K562 (cell line): ENCODE results near the gene HEBP2. TPM values are rescaled to one million over a fixed set of nuclear protein-coding genes. Genes with fewer than 3 reads are reported as not detected.
A peak's percentile ranks its signal among the peaks of the same experiment; 100 is the strongest.

Experiments
- BMI1 ChIP-seq: fragments of 150-350 bp; IDR thresholded peaks from 2 replicates; pipeline ENCODE4 v1.6.1; 2014; ENCODE audit warnings: low read length
- CBX1 ChIP-seq: sonication (generic); IDR thresholded peaks from 2 replicates; pipeline ENCODE4 v1.6.1; 2016; ENCODE audit warnings: antibody characterized with exemption, low read depth, mild to moderate bottlenecking
- CTBP1 ChIP-seq: fragments of 450-650 bp; IDR thresholded peaks from 2 replicates; pipeline ENCODE4 v1.6.1; 2016; ENCODE audit warnings: borderline replicate concordance
- ELF2 ChIP-seq: fragments of 250-450 bp; sonication (Bioruptor Pico); IDR thresholded peaks from 2 replicates; pipeline ENCODE4 v1.5.0; 2021; ENCODE audit warnings: mild to moderate bottlenecking
- ERF ChIP-seq: fragments of 450-650 bp; formaldehyde crosslinking; IDR thresholded peaks from 2 replicates; pipeline ENCODE4 v1.4.0; 2020; ENCODE audit warnings: mild to moderate bottlenecking, mixed read lengths
- IFI16 ChIP-seq: fragments of 250-450 bp; sonication (Bioruptor Pico); IDR thresholded peaks from 2 replicates; pipeline ENCODE4 v2.1.2; 2022; ENCODE audit warnings: mild to moderate bottlenecking, inconsistent platforms
- LEF1 ChIP-seq: fragments of 450-650 bp; IDR thresholded peaks from 2 replicates; pipeline ENCODE4 v1.6.1; 2016; ENCODE audit warnings: mild to moderate bottlenecking
- MIER1 ChIP-seq: fragments of 450-650 bp; IDR thresholded peaks from 2 replicates; pipeline ENCODE4 v1.6.1; 2016; ENCODE audit warnings: antibody characterized with exemption, mild to moderate bottlenecking, low read depth
- NUFIP1 ChIP-seq: fragments of 450-650 bp; IDR thresholded peaks from 2 replicates; pipeline ENCODE4 v1.6.1; 2018; ENCODE audit not compliant: partially characterized antibody
- PCBP1 ChIP-seq: fragments of 200-400 bp; formaldehyde crosslinking; IDR thresholded peaks from 2 replicates; pipeline ENCODE4 v1.6.1; 2018; ENCODE audit warnings: mild to moderate bottlenecking, low read depth, low read length; ENCODE audit not compliant: poor library complexity, severe bottlenecking
- RB1 ChIP-seq: fragments of 450-650 bp; IDR thresholded peaks from 2 replicates; pipeline ENCODE4 v1.6.1; 2017; ENCODE audit warnings: low read depth, mild to moderate bottlenecking
- SETDB1 ChIP-seq: IDR thresholded peaks from one replicate; pipeline ENCODE4 v1.6.1; 2012; ENCODE audit warnings: low read length, control low read depth, inconsistent platforms
- SIRT6 ChIP-seq: IDR thresholded peaks from one replicate; pipeline ENCODE4 v1.6.1; 2012; ENCODE audit warnings: low read depth, mild to moderate bottlenecking, control low read depth, inconsistent platforms, low read length, moderate library complexity
- TAF15 ChIP-seq: fragments of 200-400 bp; formaldehyde crosslinking; IDR thresholded peaks from 2 replicates; pipeline ENCODE4 v1.6.1; 2017; ENCODE audit warnings: mild to moderate bottlenecking, low read depth, low read length, moderate library complexity
- TBP ChIP-seq: optimal IDR thresholded peaks from 2 replicates; pipeline ENCODE3; 2011; ENCODE audit warnings: low read depth, low read length, improper control_type of control experiment
- TEAD2 ChIP-seq: fragments of 450-650 bp; IDR thresholded peaks from 2 replicates; pipeline ENCODE4 v1.6.1; 2016; ENCODE audit warnings: missing genetic modification characterization, control low read depth, missing compliant biosample characterization
- TSC22D4 ChIP-seq: fragments of 450-650 bp; IDR thresholded peaks from 2 replicates; pipeline ENCODE4 v1.6.1; 2016; ENCODE audit warnings: missing genetic modification characterization, missing biosample characterization, control low read depth
- ZBED1 ChIP-seq: IDR thresholded peaks from 2 replicates; pipeline ENCODE4 v1.6.1; 2014
- ZBTB7A ChIP-seq: IDR thresholded peaks from 2 replicates; pipeline ENCODE4 v1.6.1; 2011; ENCODE audit warnings: low read depth, mild to moderate bottlenecking, low read length, moderate library complexity, borderline replicate concordance; ENCODE audit not compliant: control insufficient read depth
- ZNF165 ChIP-seq: fragments of 250-450 bp; sonication (Bioruptor Pico); IDR thresholded peaks from 2 replicates; pipeline ENCODE4 v1.4.0; 2020; ENCODE audit warnings: borderline replicate concordance
- polyA plus RNA-seq, 8 experiments: library from polyadenylated mRNA; depleted of rRNA in 4 of 8; stranded (reverse) in 5 of 8; unstranded in 3 of 8; fragments of >200 nt; fragmentation: Nextera tagmentation in 2 of 8; fragmentation: Illumina TruSeq in 1 of 8; extraction: Ambion mirVana in 2 of 8; extraction: Trizol in 1 of 8; gene quantifications; 2 replicates each; pipeline versions ENCODE4 v1.2.1 to v1.2.3, GENCODE V29; 2011 to 2014; ENCODE audit warnings: inconsistent platforms in 1 of 8, missing spikeins in 1 of 8
- total RNA-seq, 7 experiments: library from RNA; depleted of rRNA in 6 of 7; stranded (reverse); fragments of >200 nt in 6 of 7; fragmentation: Illumina TruSeq in 2 of 7; extraction: Trizol in 2 of 7; gene quantifications; 2 replicates each; pipeline versions ENCODE4 v1.2.1 to v1.2.3, GENCODE V29; 2011 to 2021; ENCODE audit warnings: low replicate concordance in 1 of 7
- TF ChIP-seq, protein P1 (sequence below): IDR thresholded peaks from 2 replicates; pipeline ENCODE4 v1.6.1; 2014; ENCODE audit warnings: antibody characterized with exemption
- TF ChIP-seq, protein P2 (sequence below): sonication (generic); formaldehyde crosslinking; IDR thresholded peaks from 2 replicates; pipeline ENCODE4 v1.8.1; 2023; ENCODE audit warnings: mild to moderate bottlenecking, missing genetic modification reagents
- TF ChIP-seq, protein P3 (sequence below): fragments of 250-450 bp; sonication (Bioruptor Pico); IDR thresholded peaks from 2 replicates; pipeline ENCODE4 v1.5.0; 2021; ENCODE audit warnings: mild to moderate bottlenecking, moderate library complexity

The HEBP2 gene
- total and polyA plus RNA-seq, 9 of the 15 experiments (the other 6 are each of a cell fraction or from before 2014, with no cell fraction given): 8.5 to 63.7 (median 36.9) TPM

DNA sequence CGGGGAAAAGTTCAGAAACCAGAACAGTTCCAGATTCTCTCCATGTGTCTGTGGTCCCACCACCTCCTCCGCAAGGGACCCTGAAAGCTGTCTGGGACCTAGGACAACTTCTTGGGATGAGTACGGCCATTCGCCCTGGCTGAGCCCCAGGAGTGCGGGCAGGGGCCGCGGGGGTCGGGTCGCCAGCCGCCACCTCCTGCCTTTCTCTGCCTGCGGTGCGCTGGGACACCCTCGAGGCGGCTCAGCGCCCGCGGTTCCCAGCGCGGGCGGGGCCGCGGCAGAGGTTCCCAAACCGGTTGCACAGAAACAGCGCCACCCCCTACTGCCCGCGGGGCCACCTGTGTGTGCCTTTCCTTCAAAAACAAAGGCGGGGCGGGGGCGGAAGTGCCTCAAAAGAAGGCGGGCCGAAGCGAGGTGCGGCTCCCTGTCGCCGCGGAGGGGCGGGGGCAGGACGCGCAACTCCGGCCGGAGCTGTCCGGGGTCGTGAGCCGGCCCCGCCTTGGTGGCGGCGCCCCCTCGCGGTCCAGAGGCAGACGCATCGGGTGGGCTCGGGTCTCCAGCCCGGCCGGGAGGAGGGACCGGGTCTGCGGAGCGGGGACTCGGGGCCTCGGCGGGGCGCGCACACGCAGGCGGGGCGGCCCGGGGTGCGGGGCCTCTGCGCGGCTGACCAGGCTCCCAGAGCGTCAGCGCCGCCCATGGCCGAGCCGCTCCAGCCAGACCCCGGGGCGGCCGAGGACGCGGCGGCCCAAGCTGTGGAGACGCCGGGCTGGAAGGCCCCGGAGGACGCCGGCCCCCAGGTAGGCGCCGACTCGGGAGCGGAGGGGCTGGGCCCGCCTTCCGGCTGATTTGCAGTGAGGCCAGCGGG, at the start of gene HEBP2 (continued):
- TF ChIP-seq BMI1: no peak
- peak; percentile 33 for TF ChIP-seq PCBP1
- no peak for TF ChIP-seq IFI16 (CRISPR knock-in tag)
- TF ChIP-seq, protein P1, sequence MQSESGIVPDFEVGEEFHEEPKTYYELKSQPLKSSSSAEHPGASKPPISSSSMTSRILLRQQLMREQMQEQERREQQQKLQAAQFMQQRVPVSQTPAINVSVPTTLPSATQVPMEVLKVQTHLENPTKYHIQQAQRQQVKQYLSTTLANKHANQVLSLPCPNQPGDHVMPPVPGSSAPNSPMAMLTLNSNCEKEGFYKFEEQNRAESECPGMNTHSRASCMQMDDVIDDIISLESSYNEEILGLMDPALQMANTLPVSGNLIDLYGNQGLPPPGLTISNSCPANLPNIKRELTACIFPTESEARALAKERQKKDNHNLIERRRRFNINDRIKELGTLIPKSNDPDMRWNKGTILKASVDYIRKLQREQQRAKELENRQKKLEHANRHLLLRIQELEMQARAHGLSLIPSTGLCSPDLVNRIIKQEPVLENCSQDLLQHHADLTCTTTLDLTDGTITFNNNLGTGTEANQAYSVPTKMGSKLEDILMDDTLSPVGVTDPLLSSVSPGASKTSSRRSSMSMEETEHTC: 0 out of 2 replicates have a peak, but pooled peaks have one; percentile 25
- TF ChIP-seq RB1: peak; percentile 82
- TF ChIP-seq, protein P2, sequence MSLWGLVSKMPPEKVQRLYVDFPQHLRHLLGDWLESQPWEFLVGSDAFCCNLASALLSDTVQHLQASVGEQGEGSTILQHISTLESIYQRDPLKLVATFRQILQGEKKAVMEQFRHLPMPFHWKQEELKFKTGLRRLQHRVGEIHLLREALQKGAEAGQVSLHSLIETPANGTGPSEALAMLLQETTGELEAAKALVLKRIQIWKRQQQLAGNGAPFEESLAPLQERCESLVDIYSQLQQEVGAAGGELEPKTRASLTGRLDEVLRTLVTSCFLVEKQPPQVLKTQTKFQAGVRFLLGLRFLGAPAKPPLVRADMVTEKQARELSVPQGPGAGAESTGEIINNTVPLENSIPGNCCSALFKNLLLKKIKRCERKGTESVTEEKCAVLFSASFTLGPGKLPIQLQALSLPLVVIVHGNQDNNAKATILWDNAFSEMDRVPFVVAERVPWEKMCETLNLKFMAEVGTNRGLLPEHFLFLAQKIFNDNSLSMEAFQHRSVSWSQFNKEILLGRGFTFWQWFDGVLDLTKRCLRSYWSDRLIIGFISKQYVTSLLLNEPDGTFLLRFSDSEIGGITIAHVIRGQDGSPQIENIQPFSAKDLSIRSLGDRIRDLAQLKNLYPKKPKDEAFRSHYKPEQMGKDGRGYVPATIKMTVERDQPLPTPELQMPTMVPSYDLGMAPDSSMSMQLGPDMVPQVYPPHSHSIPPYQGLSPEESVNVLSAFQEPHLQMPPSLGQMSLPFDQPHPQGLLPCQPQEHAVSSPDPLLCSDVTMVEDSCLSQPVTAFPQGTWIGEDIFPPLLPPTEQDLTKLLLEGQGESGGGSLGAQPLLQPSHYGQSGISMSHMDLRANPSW (CRISPR knock-in tag): no peak; the same call in 1 of the 2 replicates
- no peak; the same call in 1 of the 2 replicates for TF ChIP-seq CBX1
- no peak for TF ChIP-seq LEF1
- peak; percentile 69 for TF ChIP-seq ELF2 (CRISPR knock-in tag)
- TF ChIP-seq SIRT6: no peak
- peak; percentile 87 for TF ChIP-seq TBP
- peak; percentile 97 for TF ChIP-seq CTBP1
- TF ChIP-seq, protein P3, sequence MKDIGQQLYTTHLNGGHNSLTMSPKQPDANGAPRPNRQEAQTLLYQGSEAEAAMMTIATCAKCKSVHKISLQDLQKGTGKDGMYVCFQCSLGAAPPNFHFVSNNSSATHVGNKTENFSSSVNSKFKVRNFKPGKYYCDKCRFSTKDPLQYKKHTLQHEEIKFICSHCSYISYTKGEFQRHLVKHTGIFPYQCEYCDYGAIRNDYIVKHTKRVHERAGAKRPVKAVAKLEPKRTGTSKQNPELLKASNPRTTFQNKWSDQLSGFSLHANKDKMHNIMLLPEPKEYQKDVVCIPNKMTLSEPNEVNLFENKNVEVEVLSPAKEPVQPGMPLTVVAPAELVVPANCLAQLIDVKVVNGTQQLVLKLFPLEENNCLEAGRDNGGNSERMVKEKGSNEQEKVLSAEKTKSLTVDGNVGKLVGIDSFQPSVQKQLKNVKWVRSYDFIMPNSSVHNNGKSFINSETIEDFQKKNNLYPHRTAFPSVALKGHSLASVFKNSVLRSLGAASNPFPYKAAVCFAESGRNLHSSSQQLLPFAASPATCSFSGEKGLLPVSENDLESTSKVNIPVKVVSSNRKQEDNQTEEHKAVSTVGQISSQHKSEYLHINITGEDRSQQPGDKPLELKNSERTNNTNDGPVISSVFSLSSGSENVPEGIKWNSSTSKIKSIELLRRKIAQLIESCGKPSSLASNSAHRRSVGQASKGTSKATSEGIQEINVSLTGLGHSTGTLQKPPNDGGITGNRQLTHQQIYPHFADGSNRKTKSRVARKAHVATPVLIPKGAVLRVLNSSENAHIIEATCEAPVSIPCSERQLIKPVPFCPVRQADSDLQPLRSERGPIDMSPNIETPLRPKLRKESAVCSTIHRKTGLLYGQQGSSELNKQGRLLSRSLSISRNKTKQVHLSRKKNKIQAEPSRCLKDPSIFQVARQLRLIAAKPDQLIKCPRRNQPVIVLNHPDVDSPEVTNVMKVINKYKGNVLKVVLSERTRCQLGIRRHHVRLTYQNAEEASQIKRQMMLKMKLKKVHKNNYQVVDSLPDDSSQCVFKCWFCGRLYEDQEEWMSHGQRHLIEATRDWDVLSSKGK: no peak
- TF ChIP-seq TEAD2 (tag): no peak
- TF ChIP-seq ERF (CRISPR knock-in tag): peak; percentile 88; the same call in 1 of the 2 replicates
- TF ChIP-seq MIER1: no peak
- no peak for TF ChIP-seq NUFIP1
- TF ChIP-seq TAF15: no peak
- TF ChIP-seq ZNF165 (CRISPR knock-in tag): 0 out of 2 replicates have a peak, but pooled peaks have one; percentile 27
- TF ChIP-seq TSC22D4 (tag): no peak
- TF ChIP-seq ZBTB7A: peak; percentile 99
- no peak for TF ChIP-seq ZBED1
- TF ChIP-seq SETDB1: no peak
